ENCODE results near the gene SMIM27.
"Not testable (repeated sequence)": the region's sequence is repeated elsewhere in the genome, so short reads cannot be mapped to it uniquely, and the experiment has no call there.

Gene SMIM27, protein sequence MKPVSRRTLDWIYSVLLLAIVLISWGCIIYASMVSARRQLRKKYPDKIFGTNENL
- 6.8 reads per million, percentile 25 among the genes with 10 or more reads in this experiment for total RNA-seq

DNA sequence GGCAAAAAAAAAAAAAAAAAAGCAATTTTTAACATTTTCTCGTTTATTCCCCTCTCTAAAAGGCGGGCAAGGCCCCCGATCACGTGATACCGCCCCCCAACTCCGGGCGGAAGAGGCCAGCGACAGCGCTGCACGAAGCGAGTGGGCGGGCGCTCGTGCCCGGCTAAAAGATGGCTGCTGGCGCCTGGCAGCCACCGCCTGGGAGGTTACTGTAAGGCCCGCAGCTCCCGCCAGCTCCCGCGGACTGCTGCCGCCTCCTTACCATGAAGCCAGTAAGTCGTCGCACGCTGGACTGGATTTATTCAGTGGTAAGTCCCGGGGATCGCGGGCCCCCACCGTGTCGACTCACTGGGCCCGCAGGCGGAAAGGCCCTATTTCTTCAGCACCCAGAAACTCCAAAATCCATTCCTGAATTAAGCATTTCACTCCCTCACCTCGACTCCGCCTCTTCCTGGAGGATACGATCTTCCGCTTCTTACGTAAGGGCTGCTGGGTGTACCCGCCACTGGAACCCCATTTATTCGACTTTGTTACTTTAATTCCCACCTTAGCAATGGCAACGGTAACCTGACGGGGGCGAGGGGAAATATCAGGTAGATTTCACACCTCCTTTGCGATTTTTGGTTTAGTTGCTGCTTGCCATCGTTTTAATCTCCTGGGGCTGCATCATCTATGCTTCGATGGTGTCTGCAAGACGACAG is at the start of gene SMIM27, which contains the start of gene TOPORS:
TSS of gene SMIM27 (plus strand) at position 156 of the 701 bp plus-strand sequence. CDS start at position 264, 108 bp downstream.
TSS of gene TOPORS (minus strand) at position 415 of the 701 bp plus-strand sequence. CDS start at position 265, 150 bp downstream.
- DNase-seq = peak; percentile 88

DNA sequence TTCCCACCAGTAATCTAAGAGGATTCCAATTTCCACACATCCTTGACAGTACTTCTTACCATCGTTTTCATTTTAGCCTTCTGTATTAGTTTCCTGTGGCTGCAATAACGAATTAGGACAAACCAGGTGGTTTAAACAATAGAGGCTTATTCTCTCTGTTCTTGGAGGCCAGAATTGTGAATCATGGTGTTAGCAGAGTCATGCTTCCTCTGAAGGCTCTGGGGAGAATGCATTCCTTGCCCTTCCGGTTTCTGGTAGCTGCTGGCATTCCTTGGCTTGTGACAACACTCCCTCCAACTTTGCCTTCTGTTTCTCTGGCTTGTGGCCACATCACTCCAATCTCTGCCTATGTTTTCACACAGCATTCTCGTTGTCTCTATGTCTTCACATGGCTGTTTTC is 49.7 kb upstream of the SMIM27 start:
- DNase-seq = no peak

DNA sequence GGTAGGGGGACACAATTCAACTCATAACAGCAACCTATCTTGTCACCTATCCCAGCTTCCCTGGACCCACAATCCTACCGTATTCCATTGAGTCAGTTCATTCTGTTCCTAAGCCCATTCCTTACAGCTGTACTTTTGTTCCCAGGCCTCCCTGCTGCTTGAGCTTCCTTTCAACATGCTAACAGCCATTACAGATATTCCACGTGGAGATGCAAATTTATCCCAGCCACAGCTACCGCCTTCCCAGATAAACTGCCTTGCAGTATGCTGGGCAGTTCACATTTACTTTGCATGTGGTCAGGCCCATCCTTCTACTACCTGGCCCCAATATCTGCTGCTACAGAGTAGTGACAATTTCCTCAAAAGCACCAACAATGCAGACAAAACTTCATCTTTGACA is 49.1 kb upstream of the SMIM27 start:
- DNase-seq = no peak

DNA sequence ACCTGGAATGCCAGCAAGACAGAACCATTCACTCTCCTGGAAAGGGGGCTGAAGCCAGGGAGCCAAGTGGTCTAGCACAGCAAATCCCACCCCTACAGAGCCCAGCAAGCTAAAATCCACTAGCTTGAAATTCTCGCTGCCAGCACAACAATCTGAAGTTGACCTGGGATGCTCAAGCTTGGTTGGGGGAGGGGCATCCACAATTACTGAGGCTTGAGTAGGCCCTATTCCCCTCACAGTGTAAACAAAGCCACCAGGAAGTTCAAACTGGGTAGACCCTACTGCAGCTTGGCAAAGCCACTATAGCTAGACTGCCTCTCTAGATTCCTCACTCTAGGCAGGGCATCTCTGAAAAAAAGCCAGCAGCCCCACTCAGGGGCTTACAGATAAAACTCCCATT is 43.4 kb upstream of the SMIM27 start:
- no peak for DNase-seq

DNA sequence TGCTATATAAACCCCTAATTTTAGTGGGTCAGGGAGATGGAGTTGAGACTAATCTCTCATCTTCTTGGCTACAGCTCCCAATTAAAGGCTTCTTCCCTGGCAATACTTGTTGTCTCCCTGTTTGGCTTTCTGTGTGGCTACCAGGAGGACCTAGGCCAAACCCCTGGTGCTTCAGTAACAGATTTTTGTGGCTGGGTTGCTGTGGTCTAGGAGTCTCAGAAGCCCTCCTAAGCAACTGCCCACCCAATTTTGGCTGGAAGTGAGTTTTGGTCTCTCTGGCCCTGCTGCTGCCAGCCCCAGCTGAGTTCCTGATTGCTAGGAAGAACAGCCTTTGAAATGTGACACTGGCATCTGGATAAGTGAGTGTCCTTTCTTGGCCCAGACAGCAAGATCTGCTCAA is 35.9 kb upstream of the SMIM27 start:
- DNase-seq = no peak

DNA sequence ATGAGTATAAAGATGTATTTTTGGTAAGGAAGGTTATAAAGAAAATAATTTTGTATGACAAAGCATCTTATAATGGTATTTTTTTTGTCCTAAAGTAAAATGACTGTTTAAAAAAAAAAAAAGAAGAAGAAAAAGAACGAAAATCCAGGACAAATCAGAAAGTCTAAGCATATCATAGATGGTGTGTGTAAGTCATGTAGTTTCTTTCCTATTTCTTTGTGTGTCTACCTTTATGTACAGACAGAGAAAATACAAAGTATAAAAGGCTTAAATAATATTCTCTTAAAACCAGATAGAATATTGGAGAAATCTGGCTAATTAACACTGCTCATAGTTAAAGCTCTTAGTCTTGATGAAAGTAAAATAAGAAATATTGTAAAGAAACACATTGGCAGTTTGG is 33.9 kb upstream of the SMIM27 start:
- DNase-seq = no peak

DNA sequence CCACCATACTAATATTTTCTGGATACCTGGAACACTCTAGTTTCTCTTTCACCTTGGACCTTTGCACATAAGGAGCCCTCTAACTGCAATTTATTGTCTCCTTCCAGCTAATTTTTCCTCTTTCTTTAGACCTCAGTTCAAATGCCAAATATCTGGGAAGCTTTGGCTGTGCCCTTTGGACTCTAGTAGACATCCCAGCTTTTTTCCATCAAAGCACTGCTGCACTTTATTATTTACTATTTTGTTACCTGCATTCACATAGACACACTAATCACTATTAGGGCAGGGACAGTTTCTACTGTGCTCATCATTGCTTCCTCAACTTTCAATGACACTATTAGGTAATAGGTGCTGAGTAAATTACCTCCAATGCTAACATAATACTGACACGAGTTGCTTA is 28.2 kb upstream of the SMIM27 start:
- DNase-seq = no peak

DNA sequence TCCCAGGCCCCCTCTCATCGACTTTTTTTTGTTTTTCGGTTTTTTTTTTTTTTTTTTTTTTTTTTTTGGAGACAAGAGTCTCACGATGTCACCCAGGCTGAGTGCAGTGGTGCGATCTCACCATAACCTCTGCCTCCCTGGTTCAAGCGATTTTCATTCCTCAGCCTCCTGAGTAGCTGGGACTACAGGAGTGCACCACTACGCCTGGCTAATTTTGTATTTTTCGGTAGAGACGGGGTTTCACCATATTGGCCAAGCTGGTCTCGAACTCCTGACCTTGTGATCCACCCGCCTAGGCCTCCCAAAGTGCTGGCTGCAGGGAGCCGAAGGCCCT is 27.6 kb upstream of the SMIM27 start:
- not testable (repeated sequence) for DNase-seq

DNA sequence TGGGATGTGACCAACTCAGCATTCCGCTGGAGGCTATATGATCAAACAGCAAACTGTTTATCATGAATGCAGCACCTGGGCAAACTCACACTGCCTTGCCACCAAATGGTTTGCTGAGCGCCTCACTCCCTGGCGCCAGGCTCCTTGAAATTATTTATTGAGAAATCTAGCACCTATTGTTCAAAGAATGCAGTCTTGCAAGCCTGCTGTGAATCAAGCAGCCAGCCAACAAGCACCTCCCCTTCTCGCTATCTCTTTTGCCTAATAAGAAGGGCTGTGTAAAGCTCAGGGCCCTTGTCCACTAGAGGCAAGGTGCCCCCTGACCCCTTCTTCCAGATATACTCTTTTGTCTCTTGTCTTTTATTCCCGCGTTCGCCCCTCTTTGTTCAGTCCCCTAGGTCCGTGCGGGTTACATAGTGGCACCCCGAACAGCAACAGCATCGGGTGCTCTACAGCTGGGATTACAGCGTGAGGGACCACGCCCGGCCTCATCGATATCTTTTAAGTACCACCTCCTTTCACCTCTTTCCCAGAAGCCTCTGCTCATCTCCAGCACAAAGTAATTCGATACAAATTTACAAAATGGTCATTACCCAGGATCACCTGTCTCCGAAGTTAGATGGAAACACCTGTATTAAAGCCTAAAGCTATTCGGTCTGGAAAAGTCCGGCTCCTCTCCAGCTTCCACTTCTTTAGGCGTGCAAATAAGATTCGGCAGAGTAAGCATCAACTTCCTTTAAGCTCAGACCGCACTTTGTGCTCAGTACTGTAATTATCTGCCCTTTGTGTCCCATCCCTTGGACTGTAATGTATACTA is 27.0 kb upstream of the SMIM27 start:
- DNase-seq = no peak

DNA sequence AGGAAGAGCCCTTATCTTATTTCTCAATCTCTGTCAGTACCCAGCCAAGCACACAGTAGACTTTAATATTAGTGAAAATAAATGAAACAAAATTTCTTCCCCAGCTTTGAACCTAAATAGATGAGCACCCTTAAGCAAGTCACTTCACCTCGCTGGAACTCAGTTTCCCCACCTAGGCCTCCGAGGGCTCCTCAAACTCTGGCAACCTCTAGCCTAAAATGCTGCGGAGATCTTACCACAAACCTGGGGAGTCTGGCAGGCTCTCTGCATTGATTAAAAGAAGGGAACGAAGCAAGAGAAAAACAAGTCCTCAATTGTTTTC is 26.5 kb upstream of the SMIM27 start:
- DNase-seq = no peak

DNA sequence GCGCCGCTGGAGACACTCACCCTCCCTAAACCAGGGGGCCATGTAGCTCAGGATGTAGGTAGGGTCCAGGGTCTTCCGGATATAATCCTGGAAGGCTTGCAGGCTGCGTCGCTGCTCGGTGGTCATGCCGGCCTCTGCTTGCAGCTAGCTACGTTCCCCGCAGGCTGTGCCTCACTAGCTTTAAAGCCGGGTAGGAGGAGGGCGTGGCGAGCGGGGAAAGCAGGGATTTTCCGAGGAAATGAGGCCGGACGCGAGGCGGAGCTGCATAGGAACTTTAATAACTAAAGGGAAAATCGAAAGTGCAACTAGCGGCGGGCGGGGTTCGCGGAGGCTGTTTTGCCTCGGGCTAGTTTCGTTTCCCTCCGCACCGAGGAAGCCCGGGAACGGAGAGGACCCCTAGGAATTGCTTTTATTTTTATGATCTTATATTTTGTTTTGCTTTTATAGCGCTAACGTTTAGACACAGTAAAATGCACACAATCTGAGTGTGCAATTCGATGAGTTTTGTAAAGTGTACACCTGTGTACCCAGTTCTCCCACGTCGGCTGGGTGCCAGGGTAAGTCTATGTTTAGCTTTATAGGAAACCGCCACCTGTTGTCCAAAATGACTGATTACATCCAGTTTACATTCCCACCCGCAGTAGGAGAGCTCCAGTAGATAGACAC is 26.0 kb upstream of the SMIM27 start, which contains the start of gene RIGI:
TSS of gene RIGI (minus strand) at position 156 of the 666 bp plus-strand sequence. CDS start at position 126, 30 bp downstream.
- DNase-seq = peak; percentile 81

DNA sequence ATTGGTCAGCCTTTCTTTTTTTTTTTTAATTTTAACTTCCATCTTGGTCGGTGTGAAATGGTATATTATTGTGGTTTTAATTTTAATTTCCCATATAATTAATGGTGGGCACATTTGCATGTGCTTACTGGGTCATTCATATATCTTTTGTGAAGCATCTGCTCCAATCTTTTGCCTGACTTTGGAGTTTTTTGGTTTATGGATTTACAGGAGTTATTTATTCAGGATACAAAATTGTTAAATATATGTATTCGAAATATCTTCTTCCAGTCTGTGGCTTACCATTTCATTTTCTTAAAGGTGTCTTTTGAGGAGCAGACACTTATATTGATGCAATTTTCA is 25.4 kb upstream of the SMIM27 start:
- no peak for DNase-seq

DNA sequence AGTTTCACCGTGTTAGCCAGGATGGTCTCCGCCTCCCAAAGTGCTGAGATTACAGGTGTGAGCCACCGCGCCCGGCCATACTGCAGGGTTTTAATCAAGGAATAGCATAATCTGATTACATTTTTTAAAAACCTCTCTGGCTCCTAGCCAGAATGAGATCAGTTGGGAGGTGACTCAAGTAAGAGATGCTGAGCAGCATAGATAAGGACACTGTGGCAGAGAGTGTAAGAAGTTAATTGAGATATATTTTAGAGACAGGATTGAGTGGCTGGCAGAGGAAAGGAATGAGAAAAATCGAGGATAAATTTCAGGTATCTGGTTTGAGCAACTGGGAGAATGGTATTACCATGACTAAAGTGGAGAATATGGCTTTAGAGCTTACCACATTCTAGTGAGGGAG is 18.8 kb upstream of the SMIM27 start:
- DNase-seq = no peak

DNA sequence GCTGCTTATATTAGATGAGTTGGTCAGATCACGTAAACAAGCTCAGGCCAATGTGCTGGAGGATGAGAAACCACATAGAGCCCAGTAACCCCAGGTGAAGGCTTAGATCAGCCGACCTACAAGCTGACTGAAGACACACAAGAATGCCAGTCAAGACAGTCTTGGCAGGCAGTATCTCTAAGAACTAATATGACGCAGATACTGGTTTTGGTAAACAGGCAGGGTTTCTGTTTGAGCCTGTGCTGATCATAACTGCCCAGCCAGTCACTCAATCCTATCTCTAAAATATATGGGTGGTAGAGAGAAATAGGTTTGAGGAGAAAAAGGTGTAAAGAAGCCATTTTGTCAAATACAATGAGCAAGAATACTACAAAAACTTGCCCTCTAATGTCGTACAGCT is 18.3 kb upstream of the SMIM27 start:
- DNase-seq = no peak

DNA sequence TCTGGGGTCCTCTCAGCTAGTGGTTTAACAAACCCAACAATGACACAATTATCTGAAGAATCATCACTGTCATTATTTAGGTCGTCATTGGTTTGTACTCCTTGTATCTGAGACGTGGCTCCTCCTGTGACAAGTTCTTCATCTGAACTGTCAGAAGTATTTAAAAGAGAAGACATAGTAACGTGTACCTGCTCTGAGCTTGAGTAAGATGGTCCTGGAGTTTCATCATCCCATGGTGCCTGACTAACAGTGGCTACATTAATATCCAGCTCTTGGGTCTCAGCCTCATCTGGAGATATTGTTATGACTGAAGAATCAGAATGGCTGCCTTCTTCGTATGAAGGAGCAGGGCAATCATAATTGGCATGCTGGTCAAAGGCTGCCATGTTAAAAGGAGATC is 9.1 kb upstream of the SMIM27 start:
- DNase-seq = no peak

DNA sequence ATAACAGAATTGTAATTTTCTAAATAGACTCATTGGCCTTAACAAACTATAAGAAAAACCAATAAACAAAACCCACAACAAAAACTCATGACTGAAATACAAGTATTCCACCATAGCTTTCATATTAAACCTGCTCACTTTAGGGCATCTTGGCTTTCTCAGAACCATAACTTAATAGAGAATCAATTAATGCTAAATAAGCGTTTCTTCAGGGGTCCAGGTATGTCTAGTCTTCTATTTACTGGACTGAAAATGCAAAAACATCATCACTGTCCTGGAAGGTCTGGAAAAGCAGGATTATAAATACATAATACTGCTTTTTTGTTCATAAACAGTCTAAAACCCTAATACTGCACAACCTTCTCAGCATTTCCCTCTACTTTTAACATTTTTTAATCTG is 6.2 kb upstream of the SMIM27 start:
- no peak for DNase-seq

DNA sequence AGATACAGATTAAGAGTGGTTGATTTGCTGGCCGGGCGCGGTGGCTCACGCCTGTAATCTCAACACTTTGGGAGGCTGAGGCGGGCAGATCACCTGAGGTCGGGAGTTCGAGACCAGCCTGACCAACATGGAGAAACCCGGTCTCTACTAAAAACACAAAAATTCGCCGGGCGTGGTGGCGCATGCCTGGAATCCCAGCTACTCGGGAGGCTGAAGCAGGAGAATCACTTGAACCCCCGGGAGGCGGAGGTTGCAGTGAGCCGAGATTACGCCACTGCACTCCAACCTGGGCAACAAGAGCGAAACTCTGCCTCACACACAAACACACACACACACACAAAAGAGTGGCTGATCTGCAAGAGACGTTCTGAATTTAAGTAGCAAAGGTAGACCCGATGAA is 3.9 kb upstream of the SMIM27 start:
- DNase-seq = not testable (repeated sequence)

DNA sequence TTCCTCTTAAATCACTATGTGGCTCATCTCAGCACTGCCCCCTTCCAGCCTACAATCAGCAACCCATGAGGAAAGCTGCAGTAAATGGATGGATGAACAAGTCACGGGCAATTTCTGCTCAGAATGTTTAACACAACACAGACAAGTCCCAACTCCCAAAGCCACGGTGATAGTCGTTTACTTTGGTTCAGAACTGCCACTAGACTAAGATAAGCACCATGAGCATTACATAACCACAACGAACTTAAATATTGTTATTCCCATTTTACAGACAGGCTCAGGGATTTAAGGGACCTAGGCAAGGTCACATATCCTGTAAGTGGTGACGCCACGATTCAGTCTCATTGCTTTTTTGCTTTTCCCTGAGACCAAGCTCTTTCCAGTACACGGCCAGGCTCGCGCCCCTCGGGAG is 2.0 kb upstream of the SMIM27 start:
- DNase-seq = no peak

DNA sequence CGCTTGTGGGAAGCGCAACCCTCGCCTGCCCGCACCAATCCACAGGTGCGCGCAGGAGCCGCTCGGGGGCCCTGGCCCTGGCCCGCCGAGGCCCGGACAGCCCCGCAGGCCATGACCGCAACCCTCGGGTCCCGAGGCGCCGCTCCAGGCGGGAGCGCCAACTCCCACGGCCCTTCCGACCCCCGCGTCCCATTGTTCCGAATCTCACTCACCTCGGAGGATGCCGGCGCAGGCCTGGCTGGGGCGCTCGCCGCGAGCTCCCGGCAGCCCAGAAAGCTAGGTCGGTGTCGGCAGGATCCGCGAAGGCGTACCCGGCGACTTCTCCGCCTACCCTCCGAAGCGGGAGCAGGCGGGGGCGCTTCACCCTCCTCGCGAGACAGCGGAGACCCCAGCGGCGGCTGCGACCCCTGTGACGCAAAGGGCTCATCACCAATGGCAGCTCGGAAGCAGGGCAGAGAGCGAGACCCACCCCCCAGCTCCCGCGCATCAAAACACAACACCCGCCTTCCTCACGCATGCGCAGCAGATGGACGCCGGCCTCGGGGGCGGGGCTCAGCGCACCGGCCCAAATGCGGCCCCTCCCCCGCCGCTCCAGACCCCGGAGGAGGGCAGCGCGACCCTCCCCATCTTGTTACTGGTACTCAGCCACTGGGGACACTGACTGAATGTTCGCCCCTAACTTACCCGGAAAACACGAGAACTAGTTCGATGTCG is 1.4 kb upstream of the SMIM27 start:
- peak; percentile 98 for DNase-seq

DNA sequence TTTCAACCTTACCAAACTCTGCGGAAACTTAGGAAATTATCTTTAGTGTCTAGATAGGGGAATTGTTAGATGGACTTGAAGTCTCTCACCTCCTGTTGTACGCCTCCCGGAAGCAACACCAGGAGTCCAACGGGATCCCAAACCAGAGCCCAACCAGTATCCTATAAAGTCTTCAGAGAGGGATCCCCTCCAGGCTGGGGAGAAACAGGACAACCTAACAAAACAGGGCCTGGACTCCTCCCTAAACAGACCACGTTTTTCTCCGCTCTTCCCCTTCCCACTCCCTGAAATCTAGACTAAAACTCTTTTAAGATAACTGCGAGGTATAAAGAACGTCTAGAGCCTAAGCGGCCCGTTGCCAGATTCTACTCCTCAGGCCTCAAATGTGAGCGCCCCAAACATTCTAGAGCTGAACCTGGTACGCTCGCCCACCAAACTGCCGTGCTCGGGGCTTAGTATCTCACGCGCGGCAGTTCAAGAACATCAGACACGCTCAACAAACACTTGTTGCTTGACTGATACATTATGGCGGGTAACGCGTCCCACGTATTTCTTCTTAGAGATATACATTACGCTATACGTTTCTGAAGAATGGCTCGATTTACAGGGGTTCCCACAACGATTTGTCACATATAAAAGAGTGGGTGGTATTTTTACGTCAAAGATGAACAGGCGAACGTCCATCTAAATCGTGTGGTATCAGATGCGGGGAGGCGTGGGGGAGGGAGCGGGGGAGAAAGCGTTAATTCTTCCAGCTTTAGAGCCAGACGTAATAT is 663 bp upstream of the SMIM27 start:
- peak; percentile 27 for DNase-seq

DNA sequence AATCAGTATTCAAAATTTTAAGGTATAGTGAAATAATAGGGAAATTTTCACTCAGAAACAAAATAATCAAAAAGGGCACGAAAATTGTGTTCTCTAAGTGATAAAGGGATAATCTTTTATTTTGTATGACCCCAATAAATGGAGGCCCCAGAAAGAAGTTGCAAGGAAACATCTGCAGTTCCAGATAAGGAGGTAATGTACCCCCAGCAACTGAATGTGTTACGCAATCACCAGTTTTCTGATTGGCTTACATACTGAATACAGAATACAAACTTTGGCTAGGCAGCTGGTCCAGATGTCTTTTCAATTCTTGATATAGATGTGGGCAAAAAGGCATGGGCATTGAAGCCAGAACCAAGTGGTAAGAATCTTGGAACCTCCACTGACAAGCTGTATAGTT is 2.0 kb downstream of the SMIM27 start:
- no peak for DNase-seq

DNA sequence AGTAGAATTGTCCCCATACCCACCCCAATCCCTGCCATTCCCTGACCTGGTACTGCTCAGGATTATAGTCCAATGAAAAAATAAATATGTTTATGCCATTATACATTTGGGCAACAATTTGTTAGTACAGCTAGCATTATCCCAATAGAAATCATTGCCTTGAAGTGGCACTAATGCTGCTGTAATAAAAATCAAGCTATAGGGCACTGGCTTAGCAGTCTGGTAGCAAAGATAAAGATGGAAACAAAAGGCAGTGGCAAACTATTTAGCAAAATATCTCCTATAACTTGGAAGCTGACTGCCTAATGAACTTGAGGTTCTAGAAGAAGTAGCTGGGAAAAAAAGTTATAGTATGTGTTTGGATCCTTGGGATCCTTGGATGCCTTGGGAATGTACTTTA is 2.5 kb downstream of the SMIM27 start:
- no peak for DNase-seq

All from effector CD4-positive, alpha-beta T cell (primary cell).